Raji (cell line): ENCODE data around the gene ZPBP.

Experiments
- POLR2A ChIP-seq: IDR thresholded peaks from 2 replicates; pipeline ENCODE4 v1.6.1; 2011; ENCODE audit warnings: low read depth, low read length, control low read depth; ENCODE audit not compliant: insufficient read depth

ZPBP gene, protein sequence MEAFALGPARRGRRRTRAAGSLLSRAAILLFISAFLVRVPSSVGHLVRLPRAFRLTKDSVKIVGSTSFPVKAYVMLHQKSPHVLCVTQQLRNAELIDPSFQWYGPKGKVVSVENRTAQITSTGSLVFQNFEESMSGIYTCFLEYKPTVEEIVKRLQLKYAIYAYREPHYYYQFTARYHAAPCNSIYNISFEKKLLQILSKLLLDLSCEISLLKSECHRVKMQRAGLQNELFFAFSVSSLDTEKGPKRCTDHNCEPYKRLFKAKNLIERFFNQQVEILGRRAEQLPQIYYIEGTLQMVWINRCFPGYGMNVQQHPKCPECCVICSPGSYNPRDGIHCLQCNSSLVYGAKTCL

DNA sequence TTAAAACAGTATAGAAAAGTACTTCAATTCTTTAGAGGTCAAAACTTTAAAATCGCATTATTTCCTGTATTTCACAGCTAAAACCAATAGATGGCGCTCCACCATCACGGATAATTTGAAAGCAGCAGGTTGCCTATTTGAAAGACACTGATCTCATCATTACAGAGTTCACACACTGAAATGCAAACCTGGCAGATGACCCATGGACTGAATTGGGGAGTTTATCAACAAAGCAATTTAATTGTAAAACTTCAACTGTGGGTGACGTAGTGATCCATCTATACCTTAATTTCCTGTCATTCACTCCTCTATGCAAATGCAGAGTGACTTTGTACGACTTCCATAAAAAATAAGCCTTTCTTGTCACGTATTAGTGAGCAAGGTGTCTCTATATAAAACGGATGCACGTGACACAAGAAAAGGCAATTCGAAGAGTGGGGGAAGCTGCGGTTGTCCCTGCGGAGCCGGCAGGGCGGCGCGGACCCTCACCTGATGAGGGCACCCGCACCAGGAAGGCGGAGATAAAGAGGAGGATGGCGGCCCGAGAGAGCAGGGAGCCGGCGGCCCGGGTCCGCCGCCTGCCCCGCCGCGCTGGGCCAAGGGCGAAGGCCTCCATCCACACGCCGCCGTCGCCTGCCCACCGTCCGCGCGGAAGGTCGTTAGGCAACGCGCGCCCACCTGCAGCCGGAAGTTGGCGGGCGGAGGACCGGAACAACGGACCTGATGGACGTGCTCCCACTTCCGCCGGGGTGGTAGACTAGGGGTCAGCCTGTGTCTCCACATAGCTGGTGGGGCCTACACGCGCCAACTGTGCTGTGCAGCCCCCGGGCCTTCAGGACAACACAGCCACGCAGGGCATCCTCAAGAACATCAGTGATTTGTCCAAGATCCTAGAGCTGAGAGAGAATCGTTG, at the start of gene ZPBP:
ZPBP (minus strand) TSS at position 668 of the 913 bp plus-strand sequence; CDS start at position 616, 52 bp downstream.
- TF ChIP-seq POLR2A = no peak

DNA sequence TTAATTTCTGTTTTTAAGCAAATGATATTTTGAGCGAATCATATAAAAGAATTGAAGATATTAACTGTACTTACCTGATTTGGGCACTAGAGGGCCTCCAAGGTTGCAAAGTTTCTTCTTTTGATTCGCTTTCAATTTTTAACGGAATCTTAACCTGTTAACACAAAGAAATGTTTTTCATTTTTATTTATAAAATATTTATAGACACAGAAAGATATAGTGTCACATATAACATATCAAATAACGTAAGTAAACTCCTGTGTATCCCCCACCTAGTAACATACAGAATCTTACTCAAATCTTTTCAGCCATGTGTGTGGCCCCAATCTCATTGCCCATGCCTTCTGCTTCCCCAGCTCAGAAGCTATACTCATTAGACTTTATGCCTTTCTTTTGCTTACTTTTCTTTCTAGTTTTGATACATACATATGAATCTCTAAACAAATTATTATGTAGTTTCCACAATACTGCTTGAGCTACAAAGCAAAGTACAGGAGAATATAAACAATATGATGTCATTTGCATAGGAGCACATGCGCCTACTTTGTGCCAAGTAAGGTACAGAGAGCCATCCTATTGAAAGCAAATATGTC, 49.5 kb upstream of the ZPBP start:
- no peak for TF ChIP-seq POLR2A

DNA sequence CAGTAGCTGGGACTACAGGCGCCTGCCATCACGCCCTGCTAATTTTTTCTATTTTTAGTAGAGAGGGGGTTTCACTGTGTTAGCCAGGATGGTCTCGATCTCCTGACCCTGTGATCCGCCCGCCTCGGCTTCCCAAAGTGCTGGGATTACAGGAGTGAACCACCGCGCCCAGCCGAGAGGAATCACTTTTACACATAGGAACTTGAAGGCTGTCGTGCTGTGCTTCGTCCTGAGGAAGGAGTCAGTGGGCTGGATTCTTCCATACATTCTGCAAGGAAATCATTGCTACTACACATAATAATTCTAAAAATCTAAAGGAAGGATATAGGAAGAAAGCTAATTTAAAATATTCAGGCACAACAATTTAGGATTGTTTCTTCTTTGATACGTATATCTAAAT, 48.8 kb upstream of the ZPBP start:
- no peak for TF ChIP-seq POLR2A

DNA sequence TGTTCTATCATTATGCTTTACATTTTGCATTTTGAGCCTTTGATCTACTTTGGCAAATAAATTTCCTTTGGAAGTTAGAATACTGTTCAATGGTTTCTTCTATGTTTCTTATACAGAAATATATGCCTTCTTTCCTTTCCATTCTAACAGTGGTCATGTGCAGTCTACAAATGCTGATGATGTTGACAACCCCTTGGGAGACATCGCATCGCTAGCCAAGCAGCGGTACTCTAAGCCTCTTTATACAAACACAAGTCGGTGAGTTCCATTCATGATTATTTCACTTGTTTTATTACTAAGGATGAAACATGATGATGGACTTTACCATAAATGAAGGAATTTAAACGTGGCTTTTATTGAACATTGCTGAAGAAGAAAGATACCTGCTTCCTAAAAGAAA, 48.1 kb upstream of the ZPBP start:
- no peak for TF ChIP-seq POLR2A

DNA sequence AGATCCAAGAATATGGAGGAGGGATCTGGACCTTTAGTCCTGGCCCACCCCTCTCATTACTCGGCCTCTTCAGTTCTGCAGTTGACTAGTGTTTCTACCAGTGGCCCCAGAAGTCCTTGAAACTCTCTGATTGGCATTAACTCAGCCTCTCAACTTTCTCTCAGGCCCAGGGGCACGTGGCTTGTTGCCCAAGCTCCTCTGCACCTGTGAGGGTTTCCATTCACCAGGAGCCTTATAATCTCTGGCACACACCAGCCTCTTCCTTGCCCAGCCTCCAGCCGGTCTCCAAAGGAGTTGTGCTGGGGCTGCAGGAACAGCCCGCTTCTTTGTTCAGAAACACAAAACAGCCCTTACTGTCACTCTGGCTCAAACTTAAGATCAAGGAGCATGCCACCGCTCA, 47.6 kb upstream of the ZPBP start:
- no peak for TF ChIP-seq POLR2A

DNA sequence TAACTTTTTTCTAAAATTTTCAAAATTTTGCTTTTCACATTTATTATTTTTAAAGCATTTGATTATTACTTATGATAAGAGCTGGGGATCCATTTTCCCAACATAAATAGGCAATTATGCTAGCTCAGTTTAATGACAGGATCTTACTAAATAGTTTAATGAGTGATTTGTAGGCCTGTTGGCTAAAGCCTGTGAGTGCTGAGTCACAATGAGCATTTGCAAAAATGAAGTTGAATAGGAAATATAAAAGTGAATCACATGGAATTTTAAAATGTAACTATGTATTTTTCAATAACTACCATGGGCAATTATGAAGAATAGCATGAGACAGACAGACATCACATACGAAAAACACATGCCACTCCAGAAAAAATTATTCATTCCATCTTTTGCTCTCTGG, 45.1 kb upstream of the ZPBP start:
- no peak for TF ChIP-seq POLR2A

GRCh38 chr7:50125766-50126165, 32.7 kb upstream of the ZPBP start:
- no peak for TF ChIP-seq POLR2A

- no peak for TF ChIP-seq POLR2A
Observed at GRCh38 chr7:50121286-50121685, 28.2 kb upstream of the ZPBP start.

DNA sequence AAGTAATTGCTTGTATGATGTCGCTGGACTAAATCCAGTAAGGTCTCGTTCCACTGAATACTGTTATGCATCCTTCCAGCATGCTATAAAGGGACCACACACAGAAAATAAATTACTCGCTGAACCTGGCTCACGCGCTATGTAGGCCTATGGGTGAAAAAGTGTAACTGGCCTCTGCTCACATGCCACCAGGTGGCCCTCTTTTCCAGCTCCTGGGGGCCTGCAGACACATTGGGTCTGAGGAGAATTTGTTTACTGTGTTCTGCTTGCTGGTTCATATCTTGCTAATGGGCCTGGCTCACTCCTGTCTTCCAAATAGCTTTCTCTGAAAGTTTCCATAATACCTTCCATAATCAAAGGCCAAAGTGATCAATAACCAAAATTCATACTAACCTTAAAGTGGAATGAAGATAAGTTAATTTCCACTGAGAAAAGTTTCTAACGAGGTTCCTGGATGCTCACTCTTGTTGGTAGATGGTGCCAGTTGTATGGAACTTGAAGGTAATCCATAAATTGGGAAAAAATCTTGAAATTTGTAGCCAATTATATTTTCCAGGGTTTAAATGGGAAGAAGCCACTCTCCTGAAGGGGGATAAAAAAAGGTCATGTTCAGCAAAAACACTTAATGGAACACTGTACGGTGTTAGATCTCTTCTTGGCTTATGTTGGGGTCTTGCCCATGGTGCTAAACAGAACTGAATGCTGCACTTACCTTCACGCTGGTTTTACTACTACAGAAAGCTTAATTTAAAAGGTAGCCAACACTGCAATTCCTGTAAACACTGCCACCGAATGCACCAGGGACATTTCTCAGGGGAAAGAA, 27.0 kb upstream of the ZPBP start:
- TF ChIP-seq POLR2A = peak; percentile 66; the same call in 1 of the 2 replicates

GRCh38 chr7:50112250-50112649, 19.2 kb upstream of the ZPBP start:
- TF ChIP-seq POLR2A = no peak

DNA sequence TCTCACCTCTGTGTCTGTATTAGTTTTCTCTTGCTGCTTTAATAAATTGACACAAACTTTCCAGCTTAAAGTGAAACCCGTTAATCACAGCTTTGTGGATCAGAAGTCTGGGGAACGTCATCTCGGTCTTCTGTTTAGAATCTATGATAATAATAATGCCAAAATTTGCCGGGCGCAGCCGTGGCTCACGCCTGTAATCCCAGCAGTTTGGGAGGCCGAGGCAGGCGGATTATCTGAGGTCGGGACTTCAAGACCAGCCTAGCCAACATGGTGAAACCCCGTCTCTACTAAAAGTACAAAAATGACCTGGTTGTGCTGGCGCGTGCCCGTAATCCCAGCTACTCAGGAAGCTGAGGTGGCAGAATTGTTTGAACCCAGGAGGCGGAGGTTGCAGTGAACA, 8.8 kb upstream of the ZPBP start:
- TF ChIP-seq POLR2A = no peak

GRCh38 chr7:50095634-50096033, 2.6 kb upstream of the ZPBP start:
- TF ChIP-seq POLR2A = no peak

DNA sequence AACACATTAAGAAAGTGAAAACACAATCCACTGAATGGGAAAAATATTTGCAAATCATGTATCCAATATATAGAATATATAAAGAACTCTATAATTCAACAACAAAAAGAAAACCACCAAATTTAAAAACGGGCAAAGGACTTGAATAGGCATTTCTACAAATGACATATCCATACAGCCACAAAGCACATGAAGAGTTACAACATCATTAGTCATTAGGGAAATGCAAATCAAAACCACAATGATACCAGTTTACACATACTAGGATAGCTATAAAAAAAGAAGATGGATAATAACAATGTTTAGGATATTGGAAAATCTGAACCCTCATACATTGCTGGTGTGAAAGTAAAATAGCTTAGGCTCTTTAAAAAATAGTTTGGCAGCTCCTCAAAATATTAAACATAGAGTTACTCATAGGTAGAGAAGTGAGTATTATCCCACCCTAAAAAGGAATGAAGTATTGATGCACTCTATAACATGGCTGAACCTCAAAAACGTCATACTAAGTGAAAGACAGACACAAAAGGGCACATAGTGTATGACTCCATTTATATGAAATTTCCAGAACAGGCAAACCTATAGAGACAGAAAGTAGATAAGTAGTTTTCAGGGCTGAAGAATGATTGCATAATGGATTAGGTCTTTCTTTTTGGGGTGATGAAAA, 4.5 kb downstream of the ZPBP start:
- no peak for TF ChIP-seq POLR2A

GRCh38 chr7:50085344-50085743, 7.7 kb downstream of the ZPBP start:
- no peak for TF ChIP-seq POLR2A
